ENCODE measurements around the gene ANKRD40CL. TPM values are rescaled to one million over a fixed set of nuclear protein-coding genes. Genes with fewer than 3 reads are reported as not detected.

The ANKRD40CL gene
- total RNA-seq, 4 donors from 2014 or later, result not detected

DNA sequence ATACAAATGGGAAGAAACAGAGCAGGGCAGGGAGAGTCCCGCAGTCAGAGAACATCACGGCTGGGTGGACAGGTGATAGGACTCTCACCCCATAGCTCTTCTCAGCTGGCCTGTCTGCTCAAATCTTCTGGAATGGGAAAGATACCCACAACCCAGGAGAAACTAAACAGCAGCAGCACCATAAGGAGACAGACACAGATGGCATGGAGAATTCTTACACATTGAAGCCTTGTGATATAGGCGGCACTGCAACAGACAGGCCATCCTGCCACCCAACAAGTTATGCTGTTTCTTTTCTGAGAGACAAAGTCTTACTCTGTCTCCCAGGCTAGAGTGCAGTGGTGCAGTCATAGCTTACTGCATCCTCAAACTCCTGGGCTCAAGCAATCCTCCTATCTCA is 8.6 kb upstream of the ANKRD40CL start:
- Histone ChIP-seq H3K36me3 (no peaks in the 10 kb centered on the region), H3K4me1 (no peaks in the 10 kb centered on the region), H3K27me3 (no peaks in the 10 kb centered on the region), H3K4me3 (no peak overlapping the region), H3K27ac (no peak overlapping the region), H3K9me3 (no peaks in the 10 kb centered on the region)
- TF ChIP-seq, protein P1, sequence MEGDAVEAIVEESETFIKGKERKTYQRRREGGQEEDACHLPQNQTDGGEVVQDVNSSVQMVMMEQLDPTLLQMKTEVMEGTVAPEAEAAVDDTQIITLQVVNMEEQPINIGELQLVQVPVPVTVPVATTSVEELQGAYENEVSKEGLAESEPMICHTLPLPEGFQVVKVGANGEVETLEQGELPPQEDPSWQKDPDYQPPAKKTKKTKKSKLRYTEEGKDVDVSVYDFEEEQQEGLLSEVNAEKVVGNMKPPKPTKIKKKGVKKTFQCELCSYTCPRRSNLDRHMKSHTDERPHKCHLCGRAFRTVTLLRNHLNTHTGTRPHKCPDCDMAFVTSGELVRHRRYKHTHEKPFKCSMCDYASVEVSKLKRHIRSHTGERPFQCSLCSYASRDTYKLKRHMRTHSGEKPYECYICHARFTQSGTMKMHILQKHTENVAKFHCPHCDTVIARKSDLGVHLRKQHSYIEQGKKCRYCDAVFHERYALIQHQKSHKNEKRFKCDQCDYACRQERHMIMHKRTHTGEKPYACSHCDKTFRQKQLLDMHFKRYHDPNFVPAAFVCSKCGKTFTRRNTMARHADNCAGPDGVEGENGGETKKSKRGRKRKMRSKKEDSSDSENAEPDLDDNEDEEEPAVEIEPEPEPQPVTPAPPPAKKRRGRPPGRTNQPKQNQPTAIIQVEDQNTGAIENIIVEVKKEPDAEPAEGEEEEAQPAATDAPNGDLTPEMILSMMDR (IDR thresholded peaks at IDR 0.05), result no peak
- TF ChIP-seq POLR2A (IDR thresholded peaks at IDR 0.05) (no peak), EP300 (IDR thresholded peaks at IDR 0.05) (no peak)
- 88 to 93% methylated on average over 3 of the region's 3 CpGs for WGBS, 2 donors
- no peak for DNase-seq (ENCODE audit: low spot score in 2 of 2)

DNA sequence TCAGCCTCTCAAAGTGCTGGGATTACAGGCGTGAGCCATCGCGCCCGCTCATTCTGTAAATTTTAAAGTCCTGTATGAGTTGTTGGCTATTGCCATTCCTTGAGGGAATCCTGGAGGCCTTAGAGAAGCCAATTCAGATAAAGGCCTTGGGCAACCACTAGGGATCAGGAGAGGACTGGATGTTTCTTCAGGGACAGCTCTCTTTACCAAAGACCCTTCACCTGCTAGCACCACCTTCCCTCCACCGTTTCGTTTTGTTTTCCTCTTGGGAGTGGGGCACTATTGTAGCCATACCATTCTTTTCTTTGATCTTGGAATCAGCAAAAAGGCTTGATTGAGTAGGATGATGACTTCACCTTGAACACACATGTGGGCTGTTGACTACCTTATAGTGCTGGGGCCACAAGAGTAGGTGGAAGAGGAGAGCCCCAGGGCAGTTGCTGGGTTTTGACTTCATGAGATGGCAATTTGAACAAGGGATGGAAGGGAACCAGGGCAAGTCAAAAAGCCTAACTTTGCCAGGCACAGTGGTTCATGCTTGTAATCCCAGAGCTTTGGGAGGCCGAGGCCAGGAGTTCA is 7.0 kb upstream of the ANKRD40CL start:
- Histone ChIP-seq H3K36me3 (no peaks in the 10 kb centered on the region), H3K27me3 (no peaks in the 10 kb centered on the region), H3K4me1 (no peaks in the 10 kb centered on the region), H3K4me3 (no peak overlapping the region), H3K27ac (no peak overlapping the region), H3K9me3 (no peaks in the 10 kb centered on the region)
- DNase-seq (ENCODE audit: low spot score in 2 of 2), result no peak
- TF ChIP-seq, protein P1 (IDR thresholded peaks at IDR 0.05), result no peak
- TF ChIP-seq POLR2A (IDR thresholded peaks at IDR 0.05), result no peak
- no peak for TF ChIP-seq EP300 (IDR thresholded peaks at IDR 0.05)
- WGBS, 2 donors, result 81% methylated on average over 7 of the region's 7 CpGs

DNA sequence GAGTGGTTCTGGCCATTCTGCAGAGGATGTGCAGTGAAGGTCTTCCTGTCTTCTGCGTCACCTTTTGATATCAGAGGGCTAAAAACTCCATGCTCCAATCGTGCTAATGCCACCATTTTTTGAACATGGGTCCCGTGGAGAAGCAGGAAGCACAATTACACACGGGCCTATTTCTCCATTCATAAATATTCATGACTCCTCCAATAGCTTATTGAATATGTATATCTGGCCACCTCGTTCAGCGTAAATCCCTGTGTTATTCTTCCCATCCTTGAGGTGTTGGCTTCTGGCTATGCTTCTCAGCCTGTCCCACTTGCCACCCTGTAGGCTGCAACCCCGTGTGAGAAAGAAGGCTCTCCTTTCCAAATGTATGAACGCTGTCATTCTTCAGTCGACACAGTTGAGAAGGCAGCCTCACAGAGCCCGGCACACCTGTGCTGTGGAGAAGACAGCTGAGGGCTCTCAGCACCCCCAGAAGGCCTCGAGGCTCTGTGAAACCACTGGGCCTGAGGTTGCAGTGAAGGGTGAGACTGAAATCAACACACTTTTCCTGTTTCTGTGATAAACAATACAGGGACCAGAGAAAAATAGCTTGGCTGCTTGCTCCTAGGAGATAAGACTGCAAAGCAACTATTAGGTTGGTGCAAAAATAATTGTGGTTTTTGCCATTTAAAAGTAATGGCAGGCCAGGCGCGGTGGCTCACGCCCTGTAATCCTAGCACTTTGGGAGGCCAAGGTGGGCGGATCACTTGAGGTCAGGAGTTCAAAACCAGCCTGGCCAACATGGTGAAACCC is 4.9 kb upstream of the ANKRD40CL start:
- 78 to 80% methylated on average over 15 of the region's 15 CpGs for WGBS, 2 donors
- TF ChIP-seq, protein P1 (IDR thresholded peaks at IDR 0.05), result no peak
- TF ChIP-seq EP300 (IDR thresholded peaks at IDR 0.05) (no peak), POLR2A (IDR thresholded peaks at IDR 0.05) (no peak)
- Histone ChIP-seq H3K9me3 (no peaks in the 10 kb centered on the region), H3K4me1 (no peaks in the 10 kb centered on the region), H3K27me3 (no peaks in the 10 kb centered on the region), H3K27ac (no peak overlapping the region), H3K36me3 (no peaks in the 10 kb centered on the region), H3K4me3 (no peak overlapping the region)
- no peak for DNase-seq (ENCODE audit: low spot score in 2 of 2)

DNA sequence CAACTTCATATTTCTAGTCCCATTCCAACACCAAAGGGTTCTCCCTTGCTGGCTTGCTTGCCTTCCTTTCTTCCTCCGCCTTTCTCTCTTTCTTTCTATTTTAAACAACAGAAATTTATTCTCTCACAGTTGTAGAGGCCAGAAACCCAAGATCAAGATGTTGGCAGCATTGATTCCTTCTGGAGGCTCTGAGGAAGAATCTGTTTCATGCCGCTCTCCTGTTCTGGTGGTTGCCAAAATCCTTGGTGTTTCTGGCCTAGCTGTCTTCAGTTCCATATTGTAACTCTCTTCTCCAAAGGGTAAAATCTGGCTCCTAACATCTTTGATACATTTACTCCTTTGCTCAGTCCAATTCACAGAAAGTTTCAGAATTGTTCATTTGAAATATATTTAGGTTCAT is 3.0 kb upstream of the ANKRD40CL start:
- no peak for TF ChIP-seq EP300 (IDR thresholded peaks at IDR 0.05)
- TF ChIP-seq POLR2A (IDR thresholded peaks at IDR 0.05), result no peak
- TF ChIP-seq, protein P1 (IDR thresholded peaks at IDR 0.05), result no peak
- no peak for DNase-seq (ENCODE audit: low spot score in 2 of 2)
- 92% methylated on average over 2 of the region's 2 CpGs for WGBS, 2 donors

DNA sequence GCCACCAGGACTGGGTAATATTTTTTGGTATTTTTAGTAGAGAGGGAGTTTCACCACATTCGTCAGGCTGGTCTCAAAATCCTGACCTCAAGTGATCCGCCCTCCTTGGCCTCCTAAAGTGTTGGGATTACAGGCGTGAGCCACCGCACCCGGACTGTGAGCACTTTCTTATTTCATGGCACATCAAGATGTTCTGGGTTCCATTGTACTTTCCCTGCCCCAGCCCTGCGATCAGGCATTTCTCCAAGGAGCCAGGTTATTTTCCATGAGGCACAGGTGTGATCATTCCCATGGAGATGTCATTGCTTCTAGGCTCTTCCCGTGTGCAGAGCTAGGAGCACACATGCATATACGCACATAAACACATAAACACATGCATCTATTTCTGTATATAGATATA is 2.6 kb upstream of the ANKRD40CL start:
- H3K27ac ChIP-seq, result no peak overlapping the region

More for the DNA sequence above, 3.0 kb upstream of the ANKRD40CL start:
- no peaks in the 10 kb centered on the region for H3K27me3 ChIP-seq
- no peaks in the 10 kb centered on the region for H3K36me3 ChIP-seq
- no peaks in the 10 kb centered on the region for H3K9me3 ChIP-seq
- peaks cover 0 to 8% (median 4%) of the 10 kb centered on the region in 4 donors for H3K4me1 ChIP-seq
- no peak overlapping the region for H3K27ac ChIP-seq
- no peak overlapping the region for H3K4me3 ChIP-seq

More for the DNA sequence above, 2.6 kb upstream of the ANKRD40CL start:
- Histone ChIP-seq H3K27me3 (no peaks in the 10 kb centered on the region), H3K4me3 (no peak overlapping the region), H3K36me3 (no peaks in the 10 kb centered on the region), H3K9me3 (no peaks in the 10 kb centered on the region), H3K4me1 (peaks cover 0 to 13% (median 9%) of the 10 kb centered on the region in 4 donors)
- WGBS, 2 donors, result 91 to 95% methylated on average over 8 of the region's 8 CpGs
- DNase-seq (ENCODE audit: low spot score in 2 of 2), result no peak
- TF ChIP-seq POLR2A (IDR thresholded peaks at IDR 0.05), result no peak
- TF ChIP-seq, protein P1 (IDR thresholded peaks at IDR 0.05), result no peak
- no peak for TF ChIP-seq EP300 (IDR thresholded peaks at IDR 0.05)

Data from tibial nerve (tissue), 4 donors.